ENCODE results near the gene MRPL57. TPM values are rescaled to one million over a fixed set of nuclear protein-coding genes. Genes with fewer than 3 reads are reported as not detected.

Gene MRPL57
- total and polyA plus RNA-seq, 2 of the 8 experiments (the other 6 are each of a cell fraction or from before 2014, with no cell fraction given): 29.9 to 34.1 TPM

- H4K91ac ChIP-seq (replicated peaks; ENCODE audit: insufficient read length, low read length): no peak overlapping the region
- H3K4ac ChIP-seq (replicated peaks; ENCODE audit: insufficient read length, low read depth, low read length): no peak overlapping the region
- no peaks in the 10 kb centered on the region for H3K27me3 ChIP-seq (replicated peaks in 1 of 4; ENCODE audit: control insufficient read depth in 3 of 4, extremely low read depth in 1 of 4, insufficient read depth in 3 of 4, low read length in 3 of 4)
- H3K36me3 ChIP-seq (ENCODE audit: control insufficient read depth in 2 of 4, insufficient read depth in 4 of 4, low read length in 3 of 4): no peaks in the 10 kb centered on the region
- peaks cover 0 to 2% of the 10 kb centered on the region in 2 experiments for H4K20me1 ChIP-seq (replicated peaks in 1 of 2; ENCODE audit: control insufficient read depth in 1 of 2, insufficient read depth in 2 of 2, low read length in 2 of 2)
- H3K23me2 ChIP-seq (ENCODE audit: low read depth, low read length): peaks cover 3% of the 10 kb centered on the region; the same call in 1 of the 2 replicates
- H3K23ac ChIP-seq (ENCODE audit: insufficient read length): no peak overlapping the region
- no peak for DNase-seq (ENCODE audit: low read depth in 1 of 2, low spot score in 2 of 2)
- no peak overlapping the region for H3K18ac ChIP-seq (ENCODE audit: extremely low read depth, low read length)
- H3K56ac ChIP-seq (replicated peaks; ENCODE audit: insufficient read length, low read depth, low read length): no peak overlapping the region
- H3K4me2 ChIP-seq (ENCODE audit: insufficient read depth in 1 of 2, low read depth in 2 of 2, low read length in 2 of 2): no peak overlapping the region
- H4K8ac ChIP-seq (ENCODE audit: extremely low read depth, insufficient read depth, low read length): no peak overlapping the region
- H2BK15ac ChIP-seq (ENCODE audit: low read length): no peak overlapping the region
- no peak for FAIRE-seq
- no peaks in the 10 kb centered on the region for H3K4me1 ChIP-seq (replicated peaks in 1 of 4; ENCODE audit: control insufficient read depth in 3 of 4, insufficient read depth in 4 of 4, low read length in 3 of 4)
- no peak overlapping the region for H4K5ac ChIP-seq (ENCODE audit: insufficient read length, low read depth, low read length)
- ChIA-PET CTCF (ENCODE audit: partially characterized antibody) (interaction anchor here (0.9 to 1.5 kb wide), 2 partner anchors 16 to 18 kb away, joined by 3 read pairs; no protein-coding TSS in a partner anchor), POLR2A (ENCODE audit: partially characterized antibody) (no interaction called here)
- H3K4me3 ChIP-seq (ENCODE audit: extremely low read depth in 1 of 4, insufficient read depth in 2 of 4, low read depth in 3 of 4, low read length in 4 of 4): no peak overlapping the region
- H3K9me3 ChIP-seq (ENCODE audit: insufficient read depth in 2 of 2, low read depth in 1 of 2, low read length in 1 of 2): peaks cover 7 to 9% of the 10 kb centered on the region in 2 experiments; a peak in 1 of 4 replicates
- H3K14ac ChIP-seq (ENCODE audit: insufficient read length): no peak overlapping the region
- 93% methylated on average over 16 of the region's 17 CpGs; no CpG with 5 or more reads in 1 of the 2 experiments for WGBS, 2 experiments (ENCODE audit: extremely low coverage in 1 of 2, insufficient coverage in 1 of 2, insufficient read length in 1 of 2, insufficient replicate concordance in 2 of 2, low coverage in 1 of 2, low lambda C conversion rate in 2 of 2, missing lambda C conversion rate in 1 of 2)
- H2AK5ac ChIP-seq (ENCODE audit: low read depth, low read length): no peak overlapping the region
- no peak overlapping the region for H2BK12ac ChIP-seq (ENCODE audit: low read depth, low read length)
- H2AFZ ChIP-seq (ENCODE audit: low read length): peak overlapping the region; percentile 79
- no peak overlapping the region for H3K27ac ChIP-seq (ENCODE audit: low read depth, low read length)
- no peak overlapping the region for H3K9ac ChIP-seq (replicated peaks in 1 of 4; ENCODE audit: extremely low read depth in 1 of 4, low read depth in 3 of 4, low read length in 3 of 4)
- no peak overlapping the region for H2BK5ac ChIP-seq (ENCODE audit: low read depth, low read length)
- H2BK120ac ChIP-seq (replicated peaks; ENCODE audit: low read depth, low read length): no peak overlapping the region
- H3K79me2 ChIP-seq (ENCODE audit: control insufficient read depth in 1 of 2, insufficient read depth in 2 of 2, low read length in 2 of 2): no peaks in the 10 kb centered on the region
- H3K79me1 ChIP-seq (ENCODE audit: low read depth, low read length): no peaks in the 10 kb centered on the region
- H2BK20ac ChIP-seq (ENCODE audit: low read length): no peak overlapping the region
- TF ChIP-seq SIRT6 (IDR thresholded peaks at IDR 0.05; ENCODE audit: low read length) (no peak), GTF2F1 (IDR thresholded peaks at IDR 0.05; ENCODE audit: borderline replicate concordance, low read depth, low read length) (no peak), SIX5 (IDR thresholded peaks at IDR 0.05; ENCODE audit: low read depth, low read length) (no peak), SP2 (IDR thresholded peaks at IDR 0.05; ENCODE audit: low read length) (no peak), BCL11A (IDR thresholded peaks at IDR 0.05; ENCODE audit: low read depth in 2 of 2, low read length in 2 of 2) (no peak), TAF7 (optimal IDR thresholded peaks at IDR 0.05; ENCODE audit: borderline replicate concordance, low read depth, low read length) (no peak), KDM1A (IDR thresholded peaks at IDR 0.05; ENCODE audit: borderline replicate concordance, low read length) (no peak), EGR1 (IDR thresholded peaks at IDR 0.05; ENCODE audit: borderline replicate concordance, low read depth, low read length) (no peak), CREB1 (IDR thresholded peaks at IDR 0.05) (no peak), ZNF274 (IDR thresholded peaks at IDR 0.05; ENCODE audit: borderline replicate concordance, extremely low read depth, low read length) (no peak)
- TF ChIP-seq, protein P1, sequence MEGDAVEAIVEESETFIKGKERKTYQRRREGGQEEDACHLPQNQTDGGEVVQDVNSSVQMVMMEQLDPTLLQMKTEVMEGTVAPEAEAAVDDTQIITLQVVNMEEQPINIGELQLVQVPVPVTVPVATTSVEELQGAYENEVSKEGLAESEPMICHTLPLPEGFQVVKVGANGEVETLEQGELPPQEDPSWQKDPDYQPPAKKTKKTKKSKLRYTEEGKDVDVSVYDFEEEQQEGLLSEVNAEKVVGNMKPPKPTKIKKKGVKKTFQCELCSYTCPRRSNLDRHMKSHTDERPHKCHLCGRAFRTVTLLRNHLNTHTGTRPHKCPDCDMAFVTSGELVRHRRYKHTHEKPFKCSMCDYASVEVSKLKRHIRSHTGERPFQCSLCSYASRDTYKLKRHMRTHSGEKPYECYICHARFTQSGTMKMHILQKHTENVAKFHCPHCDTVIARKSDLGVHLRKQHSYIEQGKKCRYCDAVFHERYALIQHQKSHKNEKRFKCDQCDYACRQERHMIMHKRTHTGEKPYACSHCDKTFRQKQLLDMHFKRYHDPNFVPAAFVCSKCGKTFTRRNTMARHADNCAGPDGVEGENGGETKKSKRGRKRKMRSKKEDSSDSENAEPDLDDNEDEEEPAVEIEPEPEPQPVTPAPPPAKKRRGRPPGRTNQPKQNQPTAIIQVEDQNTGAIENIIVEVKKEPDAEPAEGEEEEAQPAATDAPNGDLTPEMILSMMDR (IDR thresholded peaks at IDR 0.05; ENCODE audit: control extremely low read depth in 1 of 3, insufficient read depth in 1 of 3, low read depth in 1 of 3, low read length in 3 of 3): no peak
Measured at GRCh38 chr13:21225841-21226581, 49.6 kb downstream of the MRPL57 start.

Measured in H1 (cell line).